NT2/D1 (cell line): ENCODE results near the gene CFAP74.

Source experiments
- SUZ12 ChIP-seq: IDR thresholded peaks from 2 replicates; pipeline ENCODE4 v1.6.1; 2011; ENCODE audit not compliant: insufficient read length, insufficient read depth; ENCODE audit errors: extremely low read depth
- YY1 ChIP-seq: IDR thresholded peaks from 2 replicates; pipeline ENCODE4 v1.6.1; 2011; ENCODE audit not compliant: insufficient read length, insufficient read depth
- ZNF274 ChIP-seq: IDR thresholded peaks from 2 replicates; pipeline ENCODE4 v1.6.1; 2011; ENCODE audit warnings: mild to moderate bottlenecking, low read depth, low read length

DNA sequence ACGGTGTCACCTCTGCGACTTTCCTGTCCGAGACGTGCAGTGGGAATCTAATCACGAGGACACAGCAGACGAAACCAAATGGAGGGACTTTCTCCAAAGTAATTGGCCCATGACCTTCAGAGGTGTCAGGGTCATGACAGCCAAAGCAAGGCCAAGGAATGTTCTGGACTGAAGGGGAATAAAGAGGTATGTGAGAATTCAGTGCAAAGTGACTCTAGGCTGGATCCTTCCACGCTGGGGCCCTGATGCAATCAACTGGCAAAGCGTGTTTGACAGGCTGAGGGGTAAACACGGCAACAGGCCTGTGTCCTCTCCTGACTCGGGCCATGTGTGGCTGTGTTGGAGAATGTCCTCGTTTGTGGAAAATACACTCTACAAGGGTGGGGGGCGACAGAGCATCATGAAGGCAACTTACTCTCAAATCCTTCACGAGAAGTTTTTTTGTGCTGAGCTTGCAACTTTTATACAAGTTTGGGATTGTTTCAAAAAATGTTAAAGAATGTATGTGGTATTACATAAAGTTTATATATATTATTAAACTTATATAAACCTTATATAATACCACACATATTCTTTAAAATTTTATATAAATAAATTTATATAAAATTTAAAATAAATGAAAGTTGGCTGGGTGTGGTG is 1.7 kb downstream of the CFAP74 start:
- TF ChIP-seq YY1 (no peak), ZNF274 (no peak), SUZ12 (no peak)
